ENCODE data around the gene DIPK1B. TPM values are rescaled to one million over a fixed set of nuclear protein-coding genes. Genes with fewer than 3 reads are reported as not detected.

DIPK1B gene
- total RNA-seq, 1 donor from 2014 or later, result 22.4 TPM

DNA sequence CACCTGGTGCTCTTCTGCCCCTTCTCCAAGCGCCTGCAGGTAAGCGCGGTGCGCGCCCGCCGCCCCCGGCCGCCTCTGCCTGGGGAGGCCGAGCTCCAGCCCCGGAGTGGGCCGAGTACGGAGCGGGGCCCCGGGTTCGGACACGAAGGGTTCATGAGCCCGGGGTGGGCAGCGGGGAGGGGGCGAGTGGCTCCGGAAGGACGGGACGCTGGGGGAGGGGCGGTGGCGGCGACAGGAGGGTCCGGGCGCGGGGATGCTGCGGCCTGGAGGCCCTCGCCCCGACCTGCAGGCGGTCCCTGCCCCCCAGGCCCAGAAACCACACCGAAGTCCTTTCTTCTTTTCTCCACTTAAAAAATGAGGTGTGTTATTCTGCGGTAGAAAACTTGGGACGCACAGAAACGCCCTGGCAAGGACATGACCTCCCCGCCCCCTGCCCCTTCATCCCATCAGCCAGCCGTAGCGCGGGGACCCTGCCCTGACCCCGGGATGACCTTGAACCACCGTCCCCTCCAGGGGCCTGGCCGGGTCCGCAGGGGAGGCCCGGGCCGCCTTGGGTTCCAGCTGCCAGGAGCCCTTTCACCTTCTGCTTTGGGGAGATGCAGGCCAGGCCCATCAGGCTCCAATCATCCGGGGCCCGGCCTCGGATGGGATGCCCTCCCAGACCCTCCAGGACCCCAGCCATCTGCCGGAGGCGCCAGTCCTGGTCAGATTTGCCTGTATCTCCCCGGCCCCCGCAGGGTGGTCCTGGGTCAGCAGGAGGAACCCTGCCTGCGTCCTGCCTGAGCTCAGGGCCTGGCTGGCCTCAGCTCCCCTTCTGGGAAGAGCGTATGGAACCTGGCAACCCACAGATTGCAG lies 545 bp downstream of the DIPK1B start:
- peak overlapping the region; percentile 75 for H3K4me3 Mint-ChIP-seq (ENCODE audit: unreplicated experiment)

DNA sequence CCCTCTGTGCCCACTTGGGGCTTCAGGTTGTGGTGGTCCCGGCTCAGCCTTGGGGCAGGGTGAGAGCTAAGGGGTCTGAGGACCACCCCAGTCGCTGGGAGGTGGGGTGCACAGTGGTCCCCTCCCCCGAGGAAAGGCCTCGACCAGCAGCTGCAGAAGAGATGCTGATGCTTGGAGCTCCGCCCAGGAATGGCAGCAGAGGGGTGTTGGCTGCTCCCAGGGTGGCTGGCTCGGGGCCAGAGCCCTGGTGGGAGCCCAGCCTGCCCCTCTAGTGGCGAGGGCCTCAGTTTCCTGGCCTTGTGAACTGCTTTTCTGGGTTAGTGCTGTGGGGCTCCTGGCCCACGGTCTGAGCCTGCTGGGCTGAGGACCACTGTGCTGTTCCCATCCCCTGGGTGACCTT lies 1.2 kb downstream of the DIPK1B start:
- H3K4me2 ChIP-seq (ENCODE audit: low read length), result peak overlapping the region; percentile 75
- peaks cover 3% of the 10 kb centered on the region for H3K4me1 ChIP-seq (ENCODE audit: insufficient read depth, low read length)
- Mint-ChIP-seq H3K4me3 (ENCODE audit: unreplicated experiment) (peak overlapping the region; percentile 70), H3K27me3 (ENCODE audit: low read depth, unreplicated experiment) (no peaks in the 10 kb centered on the region), H3K9me3 (ENCODE audit: unreplicated experiment) (no peaks in the 10 kb centered on the region), H3K4me1 (ENCODE audit: low read depth, unreplicated experiment) (no peaks in the 10 kb centered on the region), H3K27ac (ENCODE audit: unreplicated experiment) (no peak overlapping the region), H3K36me3 (ENCODE audit: low read depth, unreplicated experiment) (no peaks in the 10 kb centered on the region)
- no peak overlapping the region for H3K27ac ChIP-seq (ENCODE audit: low read depth, low read length)
- no peak overlapping the region for H3K4me3 ChIP-seq (ENCODE audit: insufficient read depth, low read depth, low read length)
- H3K9ac ChIP-seq (ENCODE audit: low read length), result no peak overlapping the region
- no peak overlapping the region for H2AFZ ChIP-seq (ENCODE audit: low read depth, low read length)
- H3K9me3 ChIP-seq (ENCODE audit: insufficient read depth, low read depth, low read length), result no peaks in the 10 kb centered on the region
- H4K20me1 ChIP-seq (ENCODE audit: insufficient read depth, low read length), result no peaks in the 10 kb centered on the region
- no peaks in the 10 kb centered on the region for H3K36me3 ChIP-seq (ENCODE audit: insufficient read depth, low read length)
- no peaks in the 10 kb centered on the region for H3K79me2 ChIP-seq (ENCODE audit: insufficient read depth, low read length)
- DNase-seq (ENCODE audit: low read depth) (no peak), FAIRE-seq (no peak)
- TF ChIP-seq, protein P1, sequence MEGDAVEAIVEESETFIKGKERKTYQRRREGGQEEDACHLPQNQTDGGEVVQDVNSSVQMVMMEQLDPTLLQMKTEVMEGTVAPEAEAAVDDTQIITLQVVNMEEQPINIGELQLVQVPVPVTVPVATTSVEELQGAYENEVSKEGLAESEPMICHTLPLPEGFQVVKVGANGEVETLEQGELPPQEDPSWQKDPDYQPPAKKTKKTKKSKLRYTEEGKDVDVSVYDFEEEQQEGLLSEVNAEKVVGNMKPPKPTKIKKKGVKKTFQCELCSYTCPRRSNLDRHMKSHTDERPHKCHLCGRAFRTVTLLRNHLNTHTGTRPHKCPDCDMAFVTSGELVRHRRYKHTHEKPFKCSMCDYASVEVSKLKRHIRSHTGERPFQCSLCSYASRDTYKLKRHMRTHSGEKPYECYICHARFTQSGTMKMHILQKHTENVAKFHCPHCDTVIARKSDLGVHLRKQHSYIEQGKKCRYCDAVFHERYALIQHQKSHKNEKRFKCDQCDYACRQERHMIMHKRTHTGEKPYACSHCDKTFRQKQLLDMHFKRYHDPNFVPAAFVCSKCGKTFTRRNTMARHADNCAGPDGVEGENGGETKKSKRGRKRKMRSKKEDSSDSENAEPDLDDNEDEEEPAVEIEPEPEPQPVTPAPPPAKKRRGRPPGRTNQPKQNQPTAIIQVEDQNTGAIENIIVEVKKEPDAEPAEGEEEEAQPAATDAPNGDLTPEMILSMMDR (IDR thresholded peaks at IDR 0.05; ENCODE audit: insufficient read depth, low read depth, low read length), result no peak
- TF ChIP-seq EZH2 (IDR thresholded peaks at IDR 0.05; ENCODE audit: insufficient read depth, low read length), result no peak
- no peaks in the 10 kb centered on the region for H3K27me3 ChIP-seq (ENCODE audit: insufficient read depth, low read length)

More for the DNA sequence above, 545 bp downstream of the DIPK1B start:
- Histone ChIP-seq H3K27ac (ENCODE audit: low read depth, low read length) (no peak overlapping the region), H3K79me2 (ENCODE audit: insufficient read depth, low read length) (no peaks in the 10 kb centered on the region), H3K36me3 (ENCODE audit: insufficient read depth, low read length) (no peaks in the 10 kb centered on the region), H3K9ac (ENCODE audit: low read length) (no peak overlapping the region), H2AFZ (ENCODE audit: low read depth, low read length) (no peak overlapping the region), H3K9me3 (ENCODE audit: insufficient read depth, low read depth, low read length) (no peaks in the 10 kb centered on the region), H3K4me1 (ENCODE audit: insufficient read depth, low read length) (peaks cover 3% of the 10 kb centered on the region), H4K20me1 (ENCODE audit: insufficient read depth, low read length) (no peaks in the 10 kb centered on the region), H3K4me2 (ENCODE audit: low read length) (peak overlapping the region; percentile 75), H3K27me3 (ENCODE audit: insufficient read depth, low read length) (no peaks in the 10 kb centered on the region), H3K4me3 (ENCODE audit: insufficient read depth, low read depth, low read length) (peak overlapping the region; percentile 37)
- Mint-ChIP-seq H3K9me3 (ENCODE audit: unreplicated experiment) (peaks cover 2% of the 10 kb centered on the region), H3K27me3 (ENCODE audit: low read depth, unreplicated experiment) (no peaks in the 10 kb centered on the region), H3K4me1 (ENCODE audit: low read depth, unreplicated experiment) (no peaks in the 10 kb centered on the region), H3K27ac (ENCODE audit: unreplicated experiment) (no peak overlapping the region), H3K36me3 (ENCODE audit: low read depth, unreplicated experiment) (no peaks in the 10 kb centered on the region)
- TF ChIP-seq EZH2 (IDR thresholded peaks at IDR 0.05; ENCODE audit: insufficient read depth, low read length), result peak; percentile 40
- TF ChIP-seq, protein P1 (IDR thresholded peaks at IDR 0.05; ENCODE audit: insufficient read depth, low read depth, low read length), result no peak
- no peak for FAIRE-seq
- no peak for DNase-seq (ENCODE audit: low read depth)

All from astrocyte (in vitro differentiated cells and primary cell).